LNCaP clone FGC (cell line): ENCODE measurements around the gene ROBO3.

Experiments
- DNase-seq: peaks from one replicate; pipeline ENCODE4 v3.0.0-alpha.2; 2011; ENCODE audit warnings: low read depth
- H3K4me3 ChIP-seq: 2 replicates; pipeline ENCODE4 v1.5.1; 2011; ENCODE audit warnings: mild to moderate bottlenecking, low read depth, low read length, control low read depth
- TF ChIP-seq, protein P1 (sequence below): IDR thresholded peaks from 2 replicates; pipeline ENCODE4 v1.5.1; 2012; ENCODE audit warnings: mild to moderate bottlenecking; ENCODE audit not compliant: control insufficient read depth, insufficient read depth; ENCODE audit errors: extremely low read depth

Gene ROBO3

DNA sequence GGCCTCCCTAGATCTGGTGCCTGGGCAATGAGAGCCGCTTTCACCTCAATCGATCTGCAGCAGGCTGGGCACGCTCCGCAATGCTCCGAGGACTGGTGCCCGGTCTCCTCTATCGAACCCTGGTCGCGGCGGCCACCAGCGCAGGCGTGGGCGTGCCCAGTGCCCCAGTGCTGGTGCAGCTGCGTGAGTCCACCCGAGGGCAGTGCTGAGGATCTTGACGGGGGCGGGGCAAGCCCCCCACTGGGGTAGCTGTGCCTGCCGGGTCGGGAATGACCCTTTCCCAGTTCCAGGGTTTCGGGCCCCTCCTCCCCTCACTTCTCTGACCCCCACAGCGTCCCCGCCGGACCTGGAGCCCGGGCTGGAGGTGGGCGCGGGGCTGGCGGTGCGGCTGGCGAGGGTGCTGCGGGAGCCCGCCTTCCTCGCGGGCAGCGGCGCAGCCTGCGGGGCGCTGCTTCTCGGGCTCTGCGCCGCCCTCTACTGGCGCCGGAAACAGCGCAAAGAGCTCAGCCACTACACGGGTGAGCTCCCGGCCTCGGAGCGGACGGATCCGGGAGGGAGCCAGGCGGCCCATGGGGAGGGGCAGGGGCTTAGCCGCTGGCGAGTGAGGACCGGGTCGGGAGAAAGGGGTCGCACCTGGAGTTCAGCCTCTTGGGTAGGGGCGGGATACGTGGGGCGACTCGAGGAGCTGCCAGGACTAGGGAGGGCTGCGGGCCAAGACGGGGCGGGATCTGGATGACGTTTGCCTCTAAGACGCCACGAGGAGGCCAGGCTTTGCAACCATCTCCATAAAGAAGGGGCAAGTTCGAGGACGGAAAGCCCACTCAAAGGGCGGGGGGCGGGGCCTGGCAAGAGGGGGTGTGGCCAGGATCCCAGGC, 10.9 kb downstream of the ROBO3 start:
- DNase-seq = peak; percentile 44

DNA sequence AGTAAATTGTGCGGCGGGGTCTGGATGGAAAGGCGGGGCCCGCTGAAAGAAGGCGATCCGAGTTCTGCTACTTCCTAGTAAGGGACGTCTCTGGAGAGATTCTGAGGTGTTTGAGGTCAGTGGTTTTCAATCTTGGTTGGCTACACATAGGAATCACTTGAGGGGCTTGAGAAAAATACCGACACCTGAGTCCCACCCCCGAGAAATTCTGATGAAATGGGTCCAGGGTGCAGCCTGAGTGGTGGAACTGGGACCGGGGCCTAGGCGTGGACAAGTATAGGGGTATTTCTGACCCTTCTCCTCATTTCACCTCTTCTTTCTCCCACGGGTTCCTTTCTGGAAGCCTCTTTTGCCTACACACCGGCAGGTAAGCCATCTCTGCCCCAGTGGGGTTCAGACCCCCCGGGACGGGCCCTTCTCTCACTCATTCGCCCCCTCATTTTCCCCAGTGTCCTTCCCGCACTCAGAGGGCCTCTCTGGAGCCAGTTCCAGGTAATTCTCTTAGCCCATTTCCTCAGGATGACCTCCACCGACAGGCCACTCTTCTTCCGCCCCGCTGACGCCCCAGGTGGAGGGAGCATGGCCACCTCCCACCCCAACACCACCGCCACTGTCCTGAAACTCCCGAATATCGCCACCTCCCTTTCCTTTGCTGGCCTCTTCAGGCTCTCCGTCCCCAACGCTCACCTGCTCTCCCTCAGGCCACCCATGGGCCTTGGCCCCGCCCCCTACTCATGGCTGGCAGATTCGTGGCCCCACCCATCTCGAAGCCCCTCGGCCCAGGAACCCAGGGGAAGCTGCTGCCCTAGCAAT, 11.8 kb downstream of the ROBO3 start:
- H3K4me3 ChIP-seq = peak overlapping the region; percentile 53
- no peak for DNase-seq

More for the DNA sequence above, 10.9 kb downstream of the ROBO3 start:
- H3K4me3 ChIP-seq = peak overlapping the region; percentile 53
- TF ChIP-seq, protein P1, sequence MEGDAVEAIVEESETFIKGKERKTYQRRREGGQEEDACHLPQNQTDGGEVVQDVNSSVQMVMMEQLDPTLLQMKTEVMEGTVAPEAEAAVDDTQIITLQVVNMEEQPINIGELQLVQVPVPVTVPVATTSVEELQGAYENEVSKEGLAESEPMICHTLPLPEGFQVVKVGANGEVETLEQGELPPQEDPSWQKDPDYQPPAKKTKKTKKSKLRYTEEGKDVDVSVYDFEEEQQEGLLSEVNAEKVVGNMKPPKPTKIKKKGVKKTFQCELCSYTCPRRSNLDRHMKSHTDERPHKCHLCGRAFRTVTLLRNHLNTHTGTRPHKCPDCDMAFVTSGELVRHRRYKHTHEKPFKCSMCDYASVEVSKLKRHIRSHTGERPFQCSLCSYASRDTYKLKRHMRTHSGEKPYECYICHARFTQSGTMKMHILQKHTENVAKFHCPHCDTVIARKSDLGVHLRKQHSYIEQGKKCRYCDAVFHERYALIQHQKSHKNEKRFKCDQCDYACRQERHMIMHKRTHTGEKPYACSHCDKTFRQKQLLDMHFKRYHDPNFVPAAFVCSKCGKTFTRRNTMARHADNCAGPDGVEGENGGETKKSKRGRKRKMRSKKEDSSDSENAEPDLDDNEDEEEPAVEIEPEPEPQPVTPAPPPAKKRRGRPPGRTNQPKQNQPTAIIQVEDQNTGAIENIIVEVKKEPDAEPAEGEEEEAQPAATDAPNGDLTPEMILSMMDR = peak; percentile 94

DNA sequence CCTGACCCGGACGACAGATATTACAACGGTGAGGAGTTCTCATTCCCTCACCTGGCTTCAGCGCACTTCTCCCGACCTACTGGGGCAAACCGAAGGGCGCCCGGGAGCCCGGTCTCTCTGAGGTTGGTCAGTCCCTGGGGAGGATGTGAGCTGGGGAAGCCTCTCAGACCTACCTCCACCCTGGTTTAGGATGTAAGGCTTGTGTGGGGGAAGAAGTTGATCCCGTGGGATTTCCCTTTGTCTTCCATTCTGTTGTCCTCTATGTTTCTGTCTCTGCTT, 12.3 kb downstream of the ROBO3 start:
- no peak for DNase-seq
- TF ChIP-seq, protein P1 = no peak

More for the DNA sequence above, 11.8 kb downstream of the ROBO3 start:
- TF ChIP-seq, protein P1 = no peak

DNA sequence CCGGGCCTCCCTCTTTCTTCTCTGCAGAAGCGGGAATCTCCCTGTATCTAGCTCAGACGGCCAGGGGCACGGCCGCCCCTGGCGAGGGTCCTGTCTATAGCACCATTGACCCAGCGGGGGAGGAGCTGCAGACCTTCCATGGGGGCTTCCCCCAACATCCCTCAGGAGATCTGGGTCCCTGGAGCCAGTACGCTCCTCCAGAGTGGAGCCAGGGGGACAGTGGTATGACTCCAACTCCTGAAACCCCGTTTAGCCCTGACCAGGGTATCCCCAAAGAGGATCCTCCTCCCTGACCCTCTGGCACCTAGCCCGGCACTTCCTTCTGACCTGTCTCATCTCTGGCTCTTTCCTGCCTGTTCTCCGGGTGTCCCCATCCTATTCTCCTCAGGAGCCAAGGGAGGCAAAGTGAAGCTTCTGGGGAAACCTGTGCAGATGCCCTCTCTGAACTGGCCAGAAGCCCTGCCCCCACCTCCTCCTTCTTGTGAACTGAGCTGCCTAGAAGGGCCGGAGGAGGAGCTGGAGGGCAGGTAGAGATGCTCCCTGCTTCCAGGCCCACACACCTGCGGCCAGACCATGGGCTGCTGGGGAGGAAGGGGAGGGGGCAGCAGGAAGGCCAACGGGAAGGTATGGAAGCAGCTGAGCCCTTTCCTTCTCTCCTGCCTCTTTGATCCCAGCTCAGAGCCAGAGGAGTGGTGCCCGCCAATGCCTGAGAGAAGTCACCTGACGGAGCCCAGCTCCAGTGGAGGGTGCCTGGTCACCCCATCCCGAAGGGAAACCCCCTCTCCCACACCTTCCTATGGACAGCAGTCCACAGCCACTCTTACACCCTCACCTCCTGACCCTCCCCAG, 12.9 kb downstream of the ROBO3 start:
- no peak for DNase-seq

More for the DNA sequence above, 12.3 kb downstream of the ROBO3 start:
- H3K4me3 ChIP-seq = no peak overlapping the region

DNA sequence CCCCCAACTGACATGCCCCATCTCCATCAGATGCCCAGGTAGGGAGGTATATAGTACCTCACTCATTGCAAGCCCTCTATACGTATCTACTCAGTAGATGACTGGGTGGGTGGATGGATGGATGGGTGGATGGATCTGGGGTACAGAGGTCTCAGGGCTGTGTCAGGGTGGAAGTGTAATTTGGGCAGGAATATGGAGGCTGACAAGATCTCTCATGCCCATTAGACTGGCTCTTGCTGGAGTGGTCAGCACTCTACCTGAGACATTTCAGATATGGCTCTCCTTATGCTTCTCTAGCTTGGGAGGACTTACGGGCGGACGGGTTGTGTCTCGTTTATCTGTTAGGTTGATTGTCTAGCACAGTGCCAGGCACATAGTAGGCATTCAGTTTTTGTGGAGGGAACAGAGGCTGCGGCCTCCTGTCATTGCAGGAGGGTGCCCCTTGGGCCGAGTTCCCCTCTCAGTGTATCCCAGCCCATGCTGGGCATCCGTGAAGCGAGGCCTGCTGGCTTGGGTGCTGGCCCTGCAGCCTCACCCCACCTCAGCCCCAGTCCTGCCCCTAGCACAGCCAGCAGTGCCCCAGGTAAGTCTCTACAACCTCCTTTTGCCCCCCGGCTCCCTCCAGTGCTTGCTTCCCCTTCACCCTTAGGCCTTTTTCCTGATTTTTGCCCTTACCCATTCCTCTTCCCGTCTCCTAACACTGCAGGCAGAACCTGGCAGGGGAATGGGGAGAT, 13.7 kb downstream of the ROBO3 start:
- H3K4me3 ChIP-seq = no peak overlapping the region
- TF ChIP-seq, protein P1 = no peak
- no peak for DNase-seq

More for the DNA sequence above, 12.9 kb downstream of the ROBO3 start:
- TF ChIP-seq, protein P1 = no peak
- no peak overlapping the region for H3K4me3 ChIP-seq

DNA sequence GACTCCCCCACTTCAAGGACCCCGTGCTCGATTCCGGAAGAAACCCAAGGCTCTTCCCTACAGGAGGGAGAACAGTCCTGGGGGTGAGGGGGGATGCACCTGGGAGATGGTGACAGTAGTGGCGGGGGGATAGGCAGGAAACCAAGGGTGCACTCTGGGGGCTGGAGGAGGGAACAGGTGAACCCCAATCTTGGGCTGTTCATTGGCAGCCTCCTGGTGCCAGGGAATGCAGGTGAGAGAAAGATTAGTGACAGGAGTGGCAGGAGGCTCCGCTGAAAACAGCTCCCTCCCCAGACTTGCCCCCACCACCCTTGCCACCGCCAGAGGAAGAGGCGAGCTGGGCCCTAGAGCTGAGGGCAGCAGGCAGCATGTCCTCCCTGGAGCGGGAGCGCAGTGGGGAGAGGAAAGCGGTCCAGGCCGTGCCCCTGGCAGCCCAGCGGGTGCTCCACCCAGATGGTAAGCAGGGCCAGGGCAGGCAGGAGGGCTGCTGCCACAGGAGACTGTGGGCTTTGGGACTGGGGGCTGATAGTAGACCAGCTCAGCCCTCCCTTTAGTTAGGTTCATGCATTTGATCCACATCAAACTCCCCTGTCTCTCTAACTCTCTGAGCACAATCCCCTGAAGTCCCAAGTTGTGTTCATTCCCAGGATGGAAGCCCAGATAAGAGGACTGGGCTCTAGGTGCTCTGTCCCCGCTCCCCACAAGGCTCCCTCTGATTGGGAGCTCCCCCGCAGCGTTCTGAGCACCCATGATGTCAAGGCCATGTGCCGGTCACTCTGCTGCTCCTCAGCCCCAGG, 14.5 kb downstream of the ROBO3 start:
- TF ChIP-seq, protein P1 = no peak
- H3K4me3 ChIP-seq = no peak overlapping the region
- DNase-seq = no peak
